Dedifferentiated amniotic fluid mesenchymal stem cell (primary cell): ENCODE data around the gene CDK5RAP3.
"Not testable (repeated sequence)": the region's sequence is repeated elsewhere in the genome, so short reads cannot be mapped to it uniquely, and the experiment has no call there.

Source experiments
- DNase-seq: peaks from one replicate; pipeline ENCODE4 v3.0.0-alpha.2; 2016; ENCODE audit errors: extremely low spot score

CDK5RAP3 gene

GRCh38 chr17:47970725-47971499 is at the start of gene CDK5RAP3:
CDK5RAP3 (plus strand) TSS chr17:47971113; CDS start chr17:47971147, 34 bp downstream.
- DNase-seq = peak; percentile 99

DNA sequence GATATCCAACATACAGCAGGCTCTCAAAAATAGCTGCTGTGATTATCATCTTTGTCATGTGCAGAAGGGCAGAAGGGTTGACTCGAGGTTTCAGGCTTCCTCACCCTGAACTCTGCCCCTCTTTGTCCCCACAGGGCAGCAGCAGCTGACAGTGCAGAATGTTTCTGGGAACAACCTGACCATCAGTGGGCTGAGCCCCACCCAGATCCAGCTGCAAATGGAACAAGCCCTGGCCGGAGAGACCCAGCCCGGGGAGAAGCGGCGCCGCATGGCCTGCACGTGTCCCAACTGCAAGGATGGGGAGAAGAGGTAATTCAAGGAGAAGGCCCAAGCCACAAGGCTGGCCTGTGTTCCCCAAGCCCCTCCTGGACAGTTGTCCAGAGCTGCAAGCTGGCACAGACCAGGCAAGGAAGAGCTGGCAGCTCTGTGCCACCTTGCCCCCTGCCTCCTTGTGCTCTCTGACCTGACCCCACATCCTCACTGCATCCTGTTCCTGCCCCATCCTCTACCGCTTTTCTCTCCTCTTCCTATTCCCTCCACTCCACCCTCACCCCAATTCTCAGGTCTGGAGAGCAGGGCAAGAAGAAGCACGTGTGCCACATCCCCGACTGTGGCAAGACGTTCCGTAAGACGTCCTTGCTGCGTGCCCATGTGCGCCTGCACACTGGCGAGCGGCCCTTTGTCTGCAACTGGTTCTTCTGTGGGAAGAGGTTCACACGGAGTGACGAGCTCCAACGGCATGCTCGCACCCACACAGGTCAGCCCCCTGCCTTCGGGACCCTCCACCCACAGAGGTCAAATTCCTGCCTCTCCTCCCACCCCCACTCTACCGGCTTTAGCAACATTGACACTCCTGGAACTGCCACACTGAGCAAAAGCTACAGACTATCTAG is 45.9 kb upstream of the CDK5RAP3 start:
- no peak for DNase-seq

DNA sequence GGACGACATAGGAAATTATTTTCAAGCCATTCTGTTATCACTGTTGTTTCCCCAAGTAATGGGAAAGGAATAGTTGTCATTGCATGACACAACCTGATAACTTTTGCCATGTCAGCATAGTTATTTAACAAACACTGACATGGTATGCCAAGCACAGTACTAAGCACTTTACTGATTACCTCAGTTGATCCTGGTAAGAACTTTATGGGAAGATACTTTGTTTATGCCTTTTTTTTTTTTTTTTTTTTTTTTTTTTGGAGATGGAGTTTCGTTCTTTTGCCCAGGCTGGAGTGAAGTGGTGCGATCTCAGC is 45.3 kb upstream of the CDK5RAP3 start:
- DNase-seq = no peak

GRCh38 chr17:47927821-47928400 is 43.0 kb upstream of the CDK5RAP3 start:
- DNase-seq = no peak

GRCh38 chr17:47928415-47928814 is 42.5 kb upstream of the CDK5RAP3 start:
- DNase-seq = no peak

DNA sequence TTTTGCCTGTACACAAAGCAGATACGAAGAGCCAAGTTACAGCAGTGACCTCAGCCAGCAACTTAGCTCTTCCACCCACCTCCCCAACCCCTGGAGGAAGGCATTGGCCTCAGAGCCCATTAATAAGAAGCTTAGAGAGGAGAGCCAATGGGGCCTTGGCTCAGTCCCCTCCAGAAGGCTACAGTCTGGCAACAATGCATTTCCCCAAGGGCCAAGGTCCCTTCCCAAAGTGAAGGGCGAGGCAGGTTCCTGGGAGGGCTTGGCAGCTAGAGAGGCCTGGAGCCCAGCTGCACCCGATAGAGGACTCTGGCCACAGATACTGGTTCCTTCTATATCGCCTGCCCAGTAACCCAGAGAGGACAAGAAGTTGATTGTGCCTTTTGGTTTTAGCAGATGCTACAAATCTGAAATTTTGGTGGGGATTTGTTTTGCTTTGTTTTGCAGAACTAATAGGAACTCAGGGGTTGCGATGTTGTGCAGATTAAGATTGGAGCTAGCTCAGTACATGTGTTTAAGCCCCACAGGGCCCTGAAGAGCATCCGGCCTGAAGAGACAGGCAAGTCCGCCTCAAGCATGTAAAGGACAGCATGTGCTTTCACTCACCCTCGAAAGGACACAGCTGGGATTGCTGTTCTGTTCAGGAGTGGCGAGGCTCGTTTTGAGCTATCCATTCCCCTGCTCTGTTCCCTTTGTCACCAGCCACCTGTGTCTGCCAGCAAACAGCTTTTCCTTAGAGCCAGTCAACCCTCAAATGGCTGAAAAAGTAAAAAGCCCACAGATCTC is 41.5 kb upstream of the CDK5RAP3 start:
- no peak for DNase-seq

- no peak for DNase-seq
These were observed 39.1 kb upstream of the CDK5RAP3 start for GRCh38 chr17:47931848-47932247.

DNA sequence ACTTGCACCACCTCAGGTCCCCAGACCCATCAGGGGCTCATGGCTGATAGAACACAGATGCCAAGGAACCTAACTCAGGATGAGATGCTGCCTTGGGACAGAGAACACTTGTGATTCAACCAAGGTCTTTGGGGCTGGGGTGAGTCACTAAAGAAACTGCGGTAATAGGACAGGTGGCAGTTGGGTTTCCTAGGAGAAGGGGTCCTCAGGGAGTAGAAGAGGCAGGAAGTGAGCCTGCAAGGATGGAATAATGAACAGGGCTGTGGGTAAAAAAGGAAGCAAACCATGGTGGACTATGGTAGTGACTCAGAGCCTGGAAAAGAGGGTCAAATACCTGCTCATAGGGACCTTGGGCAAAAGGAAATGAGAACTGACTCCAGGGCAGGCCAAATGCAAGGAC is 36.1 kb upstream of the CDK5RAP3 start:
- DNase-seq = no peak

GRCh38 chr17:47935468-47935867 is 35.4 kb upstream of the CDK5RAP3 start:
- not testable (repeated sequence) for DNase-seq

- DNase-seq = no peak
These were observed 35.0 kb upstream of the CDK5RAP3 start for GRCh38 chr17:47935961-47936360.

DNA sequence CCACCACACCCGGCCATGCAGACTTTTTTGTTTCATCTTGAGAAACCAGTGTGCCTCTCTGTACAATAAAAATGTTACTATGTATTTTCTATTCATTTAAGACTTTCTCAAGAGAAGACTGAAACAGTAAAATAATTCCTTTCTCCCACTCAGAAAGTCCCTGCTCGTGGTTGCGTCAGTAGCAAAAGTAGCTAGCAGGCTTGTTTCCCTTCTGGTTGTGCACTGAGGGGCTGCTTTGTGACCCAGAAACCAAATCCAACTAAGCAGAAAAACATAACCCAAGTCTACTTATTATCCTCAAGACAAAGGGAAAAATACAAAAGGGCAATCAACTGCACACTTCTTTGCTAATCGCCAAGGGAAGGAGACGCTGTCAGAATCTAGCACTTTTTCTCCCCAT is 33.0 kb upstream of the CDK5RAP3 start:
- DNase-seq = no peak

DNA sequence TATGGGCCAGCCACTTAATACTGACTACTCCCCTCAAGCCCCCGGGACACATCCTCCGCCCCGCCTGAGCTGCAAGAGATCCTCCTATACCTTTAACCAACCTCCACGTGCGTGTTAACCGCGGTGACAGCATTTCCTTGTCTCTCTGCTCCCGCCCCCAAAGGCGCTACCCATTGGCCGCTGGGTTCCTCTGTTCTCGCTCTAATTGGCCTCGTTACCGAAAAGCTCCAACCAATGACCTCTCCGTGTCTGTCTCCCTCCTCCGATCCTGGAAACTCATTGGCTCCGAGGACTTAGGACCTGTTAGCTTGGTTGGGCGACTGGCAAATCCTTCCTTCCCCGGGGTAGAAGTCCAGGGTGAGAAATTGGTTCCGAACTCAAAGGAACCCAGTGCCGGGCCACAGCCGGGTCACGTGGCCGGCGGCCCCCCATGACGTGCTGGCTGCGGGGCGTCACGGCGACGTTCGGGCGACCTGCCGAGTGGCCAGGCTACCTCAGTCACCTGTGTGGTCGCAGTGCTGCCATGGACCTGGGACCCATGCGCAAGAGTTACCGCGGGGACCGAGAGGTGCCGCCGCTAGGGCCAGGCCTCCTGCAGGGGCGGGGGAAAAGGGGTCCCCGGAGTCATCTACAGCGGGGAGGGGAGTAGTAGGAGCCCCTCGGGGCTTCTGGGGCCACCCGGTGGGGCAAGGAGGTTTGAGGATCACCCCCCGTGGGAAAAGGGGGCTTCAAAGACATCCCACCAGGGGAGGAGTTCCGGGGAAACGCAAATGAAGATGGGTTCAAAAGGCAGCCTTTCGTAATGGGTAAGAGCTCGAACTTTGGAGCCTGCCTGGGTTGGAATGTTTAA is 29.4 kb upstream of the CDK5RAP3 start, which contains the start of gene PNPO:
PNPO (plus strand) TSS at position 326 of the 850 bp plus-strand sequence; CDS start at position 431, 105 bp downstream.
- peak; percentile 99 for DNase-seq

- DNase-seq = no peak
These were observed 28.8 kb upstream of the CDK5RAP3 start for GRCh38 chr17:47942096-47942510.

DNA sequence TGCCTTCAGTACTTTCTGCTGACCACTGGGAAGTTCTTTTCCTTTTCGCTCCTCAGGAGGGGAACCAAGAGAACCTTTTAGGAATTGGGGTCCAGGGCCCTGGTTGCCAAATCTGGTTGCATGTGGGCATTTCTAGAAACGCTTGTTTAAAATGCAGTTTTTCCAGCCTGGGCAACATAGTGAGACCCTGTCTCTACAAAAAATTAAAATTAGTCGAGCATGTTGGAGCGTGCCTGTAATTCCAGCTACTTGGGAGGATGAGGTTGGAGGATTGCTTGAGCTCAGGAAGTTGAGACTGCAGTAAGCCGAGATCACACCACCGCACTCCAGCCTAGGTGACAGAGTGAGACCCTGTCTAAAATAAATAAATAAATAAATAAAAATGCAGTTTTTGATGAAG is 28.3 kb upstream of the CDK5RAP3 start:
- no peak for DNase-seq

DNA sequence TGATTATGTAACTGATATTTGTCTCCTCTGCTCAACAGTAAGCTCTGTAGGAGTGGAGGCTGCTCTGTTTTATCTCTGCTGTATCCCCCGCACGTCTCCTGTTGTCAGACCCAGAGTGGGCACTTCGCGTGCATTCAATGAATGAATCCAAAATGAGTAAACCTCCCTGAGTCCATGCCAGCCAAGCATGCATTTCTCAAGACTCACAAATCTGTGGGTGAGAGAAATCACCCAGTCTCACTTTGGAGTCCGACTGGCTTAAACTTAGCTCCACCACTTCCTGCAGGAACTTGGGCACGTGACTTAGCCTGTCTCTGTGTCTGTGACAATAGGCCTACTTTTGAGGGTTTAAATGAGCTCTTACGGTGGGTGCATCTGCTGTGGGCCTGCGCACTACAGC is 25.8 kb upstream of the CDK5RAP3 start:
- DNase-seq = no peak

DNA sequence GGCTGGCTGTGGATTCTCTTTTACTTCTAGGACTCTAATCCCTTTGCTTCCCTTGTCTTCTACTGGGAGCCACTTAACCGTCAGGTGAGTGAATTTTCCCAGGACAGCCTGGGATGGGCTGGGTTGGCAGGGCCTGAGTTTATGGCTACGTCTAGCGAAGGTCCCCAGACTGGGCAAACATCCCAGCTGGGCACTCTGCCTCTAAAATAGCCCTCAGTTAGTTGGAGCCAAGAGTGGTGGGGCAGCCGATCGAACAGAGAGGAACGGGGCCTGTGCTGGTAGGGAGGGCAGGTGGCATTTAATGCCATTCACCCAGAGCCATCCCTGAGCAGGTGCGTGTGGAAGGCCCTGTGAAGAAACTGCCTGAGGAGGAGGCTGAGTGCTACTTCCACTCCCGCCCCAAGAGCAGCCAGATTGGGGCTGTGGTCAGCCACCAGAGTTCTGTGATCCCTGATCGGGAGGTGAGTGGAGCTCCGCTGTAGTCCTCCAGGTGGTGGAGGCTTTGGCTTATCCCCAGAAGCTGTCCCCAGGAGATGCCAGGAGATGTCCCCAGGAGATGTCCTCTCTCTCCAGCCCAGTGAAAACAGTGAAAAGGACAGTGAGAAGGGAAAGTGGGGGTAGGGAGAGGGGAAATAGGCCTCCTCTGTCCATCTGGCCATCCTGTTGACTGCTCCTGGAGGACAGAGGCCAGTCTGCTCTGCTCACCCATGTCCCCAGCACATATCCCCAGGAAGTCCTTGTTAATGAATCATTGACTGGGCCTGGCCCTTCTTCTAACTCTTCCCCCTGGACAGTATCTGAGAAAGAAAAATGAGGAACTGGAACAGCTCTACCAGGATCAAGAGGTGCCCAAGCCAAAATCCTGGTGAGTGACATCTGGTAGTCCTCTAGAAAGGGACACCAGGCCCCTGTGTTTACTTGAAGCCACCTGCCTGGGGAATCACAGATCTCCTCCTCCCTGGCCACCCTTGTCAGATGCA is 25.1 kb upstream of the CDK5RAP3 start:
- no peak for DNase-seq

DNA sequence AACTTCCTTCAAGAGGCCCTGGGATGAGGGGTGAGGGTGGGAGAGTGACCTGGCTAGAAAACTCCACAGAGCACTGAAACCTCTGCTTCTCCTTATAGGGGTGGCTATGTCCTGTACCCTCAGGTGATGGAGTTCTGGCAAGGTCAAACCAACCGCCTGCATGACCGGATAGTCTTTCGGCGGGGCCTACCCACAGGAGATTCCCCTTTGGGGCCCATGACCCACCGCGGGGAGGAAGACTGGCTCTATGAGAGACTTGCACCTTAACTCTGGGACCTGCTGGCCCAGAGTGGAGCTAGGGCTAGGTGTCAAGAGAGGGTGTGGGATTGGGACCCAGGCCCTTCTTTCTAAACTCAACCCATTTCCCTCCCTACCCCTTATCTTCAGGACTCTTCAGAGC is 24.4 kb upstream of the CDK5RAP3 start:
- DNase-seq = no peak

DNA sequence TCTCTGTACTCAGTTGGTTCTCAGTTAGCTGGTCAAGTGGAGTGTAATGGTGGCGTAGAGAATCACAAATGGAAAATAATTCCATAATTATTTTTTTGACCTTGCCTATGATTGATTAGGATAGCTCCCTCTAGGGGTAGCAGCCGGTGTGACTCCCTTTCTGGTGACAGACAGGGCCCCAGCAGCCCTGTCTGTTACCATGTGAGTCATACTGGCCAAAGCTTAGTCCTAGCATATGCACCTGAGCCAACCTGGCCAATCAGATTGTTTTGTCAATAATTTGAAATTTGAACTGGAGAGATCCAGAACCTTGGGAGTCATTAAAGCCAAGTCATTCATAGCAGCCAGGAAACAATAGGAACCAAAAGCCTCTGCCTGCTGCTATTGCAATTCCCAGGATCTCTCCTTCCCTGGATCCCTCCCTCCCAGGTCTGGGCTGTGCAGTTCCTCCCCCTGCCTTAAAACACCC is 23.9 kb upstream of the CDK5RAP3 start:
- DNase-seq = peak; percentile 81

GRCh38 chr17:47948706-47949196 is 22.2 kb upstream of the CDK5RAP3 start:
- no peak for DNase-seq
